NCI-H2171 treated with DMSO at 0.1 percent for 48 hours (cell line): ENCODE results near the gene TMEM107.
"Not testable (repeated sequence)": the region's sequence is repeated elsewhere in the genome, so short reads cannot be mapped to it uniquely, and the experiment has no call there.

Experiments used
- DNase-seq: peaks from one replicate; lab custom pipeline; 2025; lab: John Stamatoyannopoulos, UW

TMEM107 gene

DNA sequence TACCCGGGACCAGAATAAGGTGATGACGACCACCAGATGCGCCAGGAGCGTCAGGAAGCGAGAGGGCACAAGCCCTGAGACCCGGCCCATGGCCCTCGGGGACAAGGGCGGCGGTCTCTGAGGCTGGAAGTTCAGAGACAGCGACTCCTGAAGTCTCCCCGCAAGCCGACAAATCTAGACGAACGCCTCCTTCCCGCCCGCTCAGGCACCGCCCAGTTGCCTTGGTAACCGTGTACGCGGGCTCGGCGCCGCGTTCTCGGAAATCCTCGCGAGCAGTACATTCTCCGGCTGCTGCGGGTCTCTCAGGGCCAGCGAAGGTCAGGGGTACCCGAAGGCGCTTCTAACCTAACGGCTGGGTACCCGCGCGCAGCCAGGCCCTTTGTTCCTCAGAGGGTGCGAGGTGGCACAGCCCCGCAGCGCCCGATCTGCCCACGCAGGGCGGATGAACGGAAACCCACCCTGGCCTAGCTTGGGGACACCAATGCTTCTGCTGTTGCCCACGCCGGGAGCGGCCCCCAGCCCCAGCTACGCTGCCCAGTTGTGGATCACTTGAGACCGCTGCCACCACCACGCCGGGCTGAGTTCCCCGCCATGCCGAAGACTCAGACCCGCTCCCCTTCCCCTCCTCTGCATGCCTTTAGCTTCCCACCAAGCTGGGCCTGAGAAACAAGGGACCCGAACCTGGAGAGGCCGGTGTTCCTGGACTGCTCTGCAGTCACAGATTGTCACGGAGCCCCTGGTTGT lies at the start of gene TMEM107:
Gene TMEM107, minus strand, starts transcription at position 184 of the 744 bp plus-strand sequence. Its CDS starts 94 bp downstream, at position 90.
- DNase-seq: peak; percentile 88

DNA sequence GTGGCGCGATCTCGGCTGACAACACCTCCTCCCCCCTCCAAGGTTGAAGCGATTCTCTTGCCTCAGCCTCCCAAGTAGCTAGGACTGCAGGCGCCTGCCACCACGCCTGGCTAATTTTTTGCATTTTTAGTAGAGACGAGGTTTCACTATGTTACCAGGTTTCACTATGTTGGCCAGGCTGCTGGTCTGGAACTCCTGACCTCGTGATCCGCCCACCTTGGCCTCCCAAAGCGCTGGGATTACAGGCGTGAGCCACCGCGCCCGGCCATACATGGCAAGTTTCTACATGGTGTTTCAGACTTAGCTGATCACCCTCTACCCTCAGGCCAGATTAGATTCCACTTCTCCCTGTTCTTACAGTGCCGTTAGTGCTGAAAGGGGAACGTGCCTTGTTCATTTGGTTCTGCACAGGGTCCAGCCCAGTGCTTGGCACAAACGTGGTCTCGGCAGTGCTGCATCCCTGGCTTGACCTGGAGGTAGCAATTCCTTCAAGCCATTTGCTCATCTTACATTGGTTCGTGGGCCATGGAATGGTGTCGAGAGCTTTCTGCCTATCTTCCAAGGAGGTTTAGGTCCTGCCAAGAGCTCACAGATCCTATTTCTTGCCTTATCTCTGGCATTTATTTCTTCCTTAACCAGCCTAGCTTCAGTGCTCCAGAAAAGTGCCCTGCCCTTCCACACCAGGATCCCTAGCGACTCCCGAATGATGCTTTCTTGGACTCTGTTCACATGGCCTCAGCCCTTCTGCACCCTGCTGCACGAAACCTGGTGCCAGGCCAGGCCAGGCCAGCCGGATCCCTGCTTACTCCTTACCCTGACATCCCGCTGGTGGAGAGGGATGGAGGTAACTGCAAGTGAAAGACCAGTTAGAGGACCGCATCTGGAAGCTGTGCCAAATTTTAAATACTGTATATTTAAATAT lies 49.0 kb upstream of the TMEM107 start:
- DNase-seq: no peak

DNA sequence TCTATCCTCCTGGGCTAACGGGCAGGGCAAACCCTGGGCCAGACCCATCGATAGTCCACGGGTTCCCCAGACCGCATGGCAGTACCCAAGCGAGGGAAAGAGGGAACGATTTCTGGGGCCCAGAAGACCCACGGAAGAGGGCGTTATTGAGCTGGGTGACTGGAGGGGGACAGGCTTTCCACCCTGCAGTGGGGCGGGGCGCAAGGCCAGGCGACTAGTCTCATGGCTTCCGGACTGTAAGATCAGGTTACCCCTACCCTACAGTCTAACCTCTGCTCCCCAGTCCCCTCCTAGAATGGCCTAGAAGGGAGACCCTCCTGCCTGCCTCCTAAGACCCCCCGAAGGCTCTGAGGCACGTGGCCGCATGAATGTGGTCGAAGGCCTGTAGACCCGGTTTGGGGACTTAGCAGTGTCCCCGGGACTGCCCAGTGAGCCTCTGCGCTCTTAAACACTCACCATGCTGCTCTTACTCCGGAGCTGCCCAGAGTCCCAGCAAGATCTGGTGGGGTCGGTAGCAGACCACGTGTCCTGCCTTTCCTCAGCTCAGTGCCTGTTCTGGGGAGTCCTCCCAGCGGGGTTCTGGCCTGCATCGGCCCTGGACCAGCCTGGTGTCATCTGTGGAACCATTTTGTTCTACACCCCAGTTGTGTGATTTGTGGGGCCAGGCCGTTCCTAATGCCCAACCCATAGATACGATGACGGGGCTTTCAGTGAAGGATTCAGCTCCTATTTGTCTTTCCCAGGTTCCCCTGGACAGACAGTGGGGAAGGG lies 47.4 kb upstream of the TMEM107 start:
- DNase-seq: peak; percentile 80

DNA sequence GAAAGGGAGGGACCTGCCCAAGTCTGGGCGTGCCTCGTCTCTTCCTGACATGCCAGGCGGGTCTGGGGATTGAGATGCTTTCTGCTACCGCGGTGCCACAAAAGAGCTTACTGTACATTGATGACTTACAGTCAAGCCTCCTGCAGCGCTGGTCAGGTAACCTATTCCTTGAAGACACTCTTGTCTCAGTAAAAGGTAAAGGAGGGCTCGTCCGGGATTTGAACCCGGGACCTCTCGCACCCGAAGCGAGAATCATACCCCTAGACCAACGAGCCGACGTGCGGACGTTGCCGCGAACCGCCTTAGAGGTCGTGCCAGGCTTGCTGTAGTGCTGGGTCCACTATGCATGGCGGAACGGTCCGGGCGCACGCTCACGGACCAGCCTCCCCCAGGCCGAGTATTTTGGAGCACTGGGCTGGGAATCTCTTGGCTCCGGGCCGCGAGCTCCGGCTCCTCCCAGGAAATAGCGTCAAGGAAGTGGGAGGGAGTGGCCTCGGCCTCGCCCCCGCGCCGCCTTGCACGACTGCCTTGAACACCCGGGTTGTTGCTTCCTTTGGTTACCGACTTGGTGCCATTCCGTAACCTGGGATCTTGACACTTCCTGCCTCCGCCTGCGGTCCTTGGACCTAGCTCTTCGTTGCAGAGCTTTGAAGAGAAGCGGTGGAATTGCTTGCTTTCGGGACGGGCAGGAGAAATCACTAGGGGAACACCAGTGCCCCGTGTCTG lies 46.6 kb upstream of the TMEM107 start:
- DNase-seq: peak; percentile 93

DNA sequence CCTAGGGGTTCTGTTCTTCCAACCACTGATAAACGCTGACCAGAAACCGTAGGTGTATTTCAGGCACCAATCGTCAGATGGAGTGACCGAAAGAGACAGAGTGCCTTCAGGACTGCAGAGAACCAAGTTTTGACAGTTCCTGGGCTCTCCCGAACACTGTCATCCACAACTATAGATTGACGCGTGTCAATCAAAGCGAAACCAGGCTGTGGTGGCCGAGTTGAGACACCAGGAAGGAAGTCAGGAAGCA lies 46.1 kb upstream of the TMEM107 start:
- DNase-seq: peak; percentile 89

DNA sequence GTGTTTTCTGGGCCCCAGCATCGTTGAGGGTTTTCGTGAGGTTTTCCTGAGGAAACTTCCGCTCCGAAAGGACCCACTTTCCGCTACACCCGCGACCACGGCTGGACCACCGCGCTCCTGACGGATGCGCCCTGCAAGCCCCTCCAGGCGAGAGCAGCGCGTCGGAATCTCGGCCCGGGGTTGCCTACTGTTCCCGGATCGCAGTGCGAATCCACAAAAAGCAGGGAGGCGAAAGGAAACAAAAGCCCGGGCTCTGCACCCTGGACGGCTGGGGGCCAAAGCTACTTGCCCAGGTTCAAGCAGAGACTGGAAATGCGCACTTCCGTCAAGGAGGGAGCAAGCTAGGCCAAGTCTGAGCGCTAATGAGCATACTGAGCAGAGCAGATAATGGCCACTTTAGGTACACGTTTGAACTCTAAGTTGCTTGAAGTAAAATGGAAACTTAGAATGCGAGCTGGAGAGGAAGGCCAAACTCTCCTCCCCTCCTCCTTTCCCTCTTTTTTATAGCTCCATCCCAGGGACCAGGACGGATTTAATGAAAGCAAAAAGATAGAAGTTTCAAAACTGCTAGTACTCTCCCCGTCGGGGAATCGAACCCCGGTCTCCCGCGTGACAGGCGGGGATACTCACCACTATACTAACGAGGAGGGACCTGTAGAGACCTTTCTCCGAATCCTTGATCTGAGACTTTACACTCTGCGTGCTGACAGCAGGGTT lies 45.6 kb upstream of the TMEM107 start:
- DNase-seq: peak; percentile 95

DNA sequence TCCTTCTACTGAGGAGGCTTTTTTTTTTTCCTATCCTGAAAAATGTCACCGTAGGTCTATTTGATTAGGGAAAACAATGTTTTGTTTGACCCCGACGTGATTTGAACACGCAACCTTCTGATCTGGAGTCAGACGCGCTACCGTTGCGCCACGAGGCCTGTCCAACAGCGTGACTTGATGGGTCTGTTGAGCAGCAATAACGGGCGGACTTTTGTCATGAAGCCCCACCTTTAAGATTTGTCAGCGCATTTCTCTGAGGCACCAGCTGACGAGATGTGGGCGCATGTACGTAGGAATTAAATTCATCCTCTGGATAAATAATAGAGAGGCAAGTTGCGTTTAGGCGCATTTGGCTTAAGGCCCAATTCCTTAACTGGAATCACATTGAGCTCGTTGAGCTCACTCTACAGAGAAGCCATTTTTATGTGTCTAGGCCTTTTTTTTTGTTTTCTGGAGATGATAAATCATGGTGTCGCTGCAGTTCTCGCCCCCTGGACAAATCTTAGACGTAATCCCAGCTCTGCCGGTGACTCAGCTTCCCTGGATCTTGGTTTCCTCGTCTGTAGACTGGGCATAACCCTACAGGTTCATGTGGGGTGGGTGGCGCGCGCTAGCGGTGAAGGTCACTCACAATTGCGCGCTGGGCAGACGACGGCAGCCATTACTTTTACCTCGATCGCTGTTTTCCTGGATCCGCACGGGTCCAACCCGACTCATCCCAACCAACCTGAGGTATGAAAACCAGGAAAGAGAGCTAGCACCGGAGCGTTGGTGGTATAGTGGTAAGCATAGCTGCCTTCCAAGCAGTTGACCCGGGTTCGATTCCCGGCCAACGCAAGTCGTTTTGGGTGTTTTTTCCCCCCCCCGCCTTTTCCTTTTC lies 44.8 kb upstream of the TMEM107 start:
- DNase-seq: peak; percentile 94

DNA sequence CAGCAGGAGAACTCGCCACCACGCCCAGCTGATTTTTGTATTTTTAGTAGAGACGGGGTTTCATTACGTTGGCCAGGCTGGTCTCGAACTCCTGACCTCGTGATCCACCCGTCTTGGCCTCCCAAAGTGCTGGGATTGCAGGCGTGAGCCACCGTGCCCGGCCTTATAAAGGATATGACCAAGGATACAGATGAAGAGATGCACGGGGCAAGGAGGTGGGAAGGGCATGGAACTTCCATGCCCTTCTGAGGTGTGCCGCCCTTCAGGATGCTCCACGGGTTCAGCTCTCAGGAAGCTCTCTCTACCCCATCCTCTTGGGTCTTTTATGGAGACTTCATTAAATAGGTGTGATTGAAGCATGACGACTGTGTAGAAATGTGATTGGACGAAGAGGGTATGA lies 37.8 kb upstream of the TMEM107 start:
- DNase-seq: not testable (repeated sequence)

DNA sequence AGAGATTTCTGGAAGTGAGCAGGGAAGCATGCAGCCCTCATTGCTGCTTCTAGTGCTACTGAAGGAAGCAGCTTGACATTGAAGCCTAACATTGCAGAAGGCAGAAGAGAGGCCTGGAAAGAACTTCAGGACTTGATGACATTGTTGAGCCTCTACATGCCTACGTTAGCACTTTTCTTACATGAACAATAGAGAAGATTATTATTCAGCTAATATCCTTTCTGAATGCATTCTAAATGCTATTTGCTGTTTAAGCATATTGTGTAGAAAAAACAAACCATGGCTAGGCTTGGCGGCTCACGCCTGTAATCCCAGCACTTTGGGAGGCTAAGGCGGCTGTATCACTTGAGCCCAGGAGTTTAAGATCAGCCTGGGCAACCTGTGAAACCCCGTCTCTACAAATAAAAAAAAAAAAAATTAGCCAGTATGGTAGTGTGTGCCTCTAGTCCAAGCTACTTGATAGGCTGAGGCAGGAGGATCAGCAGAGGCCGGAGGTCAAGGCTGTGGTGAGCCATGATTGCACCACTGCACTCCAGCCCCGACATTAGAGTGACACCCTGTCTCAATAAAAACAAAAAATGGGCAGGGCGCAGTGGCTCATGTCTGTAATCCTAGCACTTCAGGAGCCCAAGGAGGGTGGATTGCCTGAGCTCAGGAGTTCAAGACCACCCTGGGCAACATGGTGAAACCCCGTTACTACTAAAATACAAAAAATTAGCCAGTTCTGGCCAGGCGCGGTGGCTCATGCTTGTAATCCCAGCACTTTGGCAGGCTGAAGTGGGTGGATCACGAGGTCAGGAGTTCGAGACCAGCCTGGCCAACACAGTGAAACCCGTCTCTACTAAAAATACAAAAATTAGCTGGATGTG lies 36.4 kb upstream of the TMEM107 start:
- no peak for DNase-seq

DNA sequence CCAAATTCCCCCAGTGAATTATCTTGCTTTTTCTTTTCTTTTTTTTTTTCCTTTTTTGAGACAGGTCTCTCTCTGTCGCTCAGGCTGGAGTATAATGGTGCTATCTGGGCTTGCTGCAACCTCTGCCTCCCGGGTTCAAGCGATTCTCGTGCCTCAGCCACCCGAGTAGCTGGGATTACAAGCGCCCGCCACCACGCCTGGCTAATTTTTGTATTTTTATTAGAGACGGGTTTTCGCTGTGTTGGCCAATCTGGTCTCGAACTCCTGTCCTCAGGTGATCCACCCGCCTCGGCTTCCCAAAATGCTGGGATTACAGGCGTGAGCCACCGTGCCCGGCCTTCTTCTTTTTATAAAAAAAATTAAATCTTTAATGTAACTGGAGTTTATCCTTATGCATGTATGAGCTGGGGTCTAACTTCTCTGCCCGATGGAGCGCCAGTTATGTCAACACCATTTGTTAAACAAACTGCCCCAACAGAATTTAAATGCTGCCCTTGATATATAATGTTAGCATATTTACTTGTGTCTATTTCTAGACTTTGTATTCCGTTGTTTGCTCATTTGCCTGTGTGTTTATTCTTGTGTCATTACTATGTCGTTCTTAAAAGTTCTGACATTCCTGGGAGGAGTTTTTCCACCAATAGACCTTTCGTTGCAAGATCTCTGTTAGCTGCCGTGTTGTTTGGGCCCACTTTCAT lies 34.7 kb upstream of the TMEM107 start:
- no peak for DNase-seq

DNA sequence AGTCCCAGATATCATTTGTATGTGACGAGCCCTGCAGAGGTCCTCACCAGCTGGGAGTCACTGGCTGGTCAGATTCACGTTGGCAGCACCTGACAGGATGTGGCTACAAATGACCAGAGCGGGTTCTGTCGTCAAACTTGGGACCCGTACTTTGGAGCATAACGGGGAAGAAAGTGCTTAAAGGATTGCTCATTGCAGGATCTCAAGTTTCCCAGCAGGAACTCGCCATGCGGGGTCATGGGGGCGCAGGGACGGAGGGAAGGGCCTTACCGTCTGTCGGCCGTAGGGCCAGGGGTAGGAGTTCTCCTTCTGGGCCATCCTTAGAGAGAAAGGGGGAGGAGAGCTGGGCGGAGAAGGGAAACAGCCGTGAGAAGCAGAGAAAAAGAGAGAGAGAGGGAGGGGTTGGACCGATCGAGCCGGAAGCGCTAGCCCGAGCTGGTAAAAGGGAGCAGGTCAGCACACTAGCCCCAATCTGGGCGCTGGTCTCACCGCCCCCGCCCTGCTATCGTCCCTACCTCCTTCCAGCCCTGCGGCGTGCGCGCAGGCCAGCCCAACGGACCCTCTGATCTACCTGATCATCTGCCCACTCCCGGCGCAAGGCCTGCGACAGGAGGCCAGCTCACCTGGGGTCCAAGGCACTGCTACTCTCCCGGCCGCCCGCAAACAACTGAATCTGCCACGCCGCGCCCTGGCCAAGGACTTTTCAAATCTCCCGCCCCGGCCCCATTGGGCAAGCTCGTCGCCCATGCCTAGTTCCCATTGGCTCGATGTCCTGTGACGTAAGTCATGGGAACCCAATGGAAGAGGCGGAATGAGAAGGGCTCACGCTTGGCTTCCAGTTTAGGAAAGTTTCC lies 34.0 kb upstream of the TMEM107 start, which contains the start of gene AURKB:
Gene AURKB, minus strand, starts transcription at position 669 of the 854 bp plus-strand sequence. Its CDS starts 351 bp downstream, at position 318.
- peak; percentile 92 for DNase-seq

DNA sequence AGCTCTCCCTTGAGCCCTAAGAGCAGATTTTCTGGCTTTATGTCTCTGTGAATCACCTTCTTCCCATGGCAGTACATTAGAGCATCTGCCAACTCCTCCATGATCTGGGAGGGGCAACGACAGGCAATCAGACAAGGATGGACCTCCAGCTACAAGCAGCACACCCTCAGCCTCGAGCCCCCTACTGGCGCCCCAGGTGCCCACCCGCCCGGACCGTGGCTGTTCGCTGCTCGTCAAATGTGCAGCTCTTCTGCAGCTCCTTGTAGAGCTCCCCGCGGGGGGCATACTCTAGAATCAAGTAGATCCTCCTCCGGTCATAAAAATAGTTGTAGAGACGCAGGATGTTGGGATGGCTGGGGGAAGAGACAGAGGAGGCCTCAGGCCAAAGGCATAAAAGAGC lies 30.4 kb upstream of the TMEM107 start:
- DNase-seq: no peak

DNA sequence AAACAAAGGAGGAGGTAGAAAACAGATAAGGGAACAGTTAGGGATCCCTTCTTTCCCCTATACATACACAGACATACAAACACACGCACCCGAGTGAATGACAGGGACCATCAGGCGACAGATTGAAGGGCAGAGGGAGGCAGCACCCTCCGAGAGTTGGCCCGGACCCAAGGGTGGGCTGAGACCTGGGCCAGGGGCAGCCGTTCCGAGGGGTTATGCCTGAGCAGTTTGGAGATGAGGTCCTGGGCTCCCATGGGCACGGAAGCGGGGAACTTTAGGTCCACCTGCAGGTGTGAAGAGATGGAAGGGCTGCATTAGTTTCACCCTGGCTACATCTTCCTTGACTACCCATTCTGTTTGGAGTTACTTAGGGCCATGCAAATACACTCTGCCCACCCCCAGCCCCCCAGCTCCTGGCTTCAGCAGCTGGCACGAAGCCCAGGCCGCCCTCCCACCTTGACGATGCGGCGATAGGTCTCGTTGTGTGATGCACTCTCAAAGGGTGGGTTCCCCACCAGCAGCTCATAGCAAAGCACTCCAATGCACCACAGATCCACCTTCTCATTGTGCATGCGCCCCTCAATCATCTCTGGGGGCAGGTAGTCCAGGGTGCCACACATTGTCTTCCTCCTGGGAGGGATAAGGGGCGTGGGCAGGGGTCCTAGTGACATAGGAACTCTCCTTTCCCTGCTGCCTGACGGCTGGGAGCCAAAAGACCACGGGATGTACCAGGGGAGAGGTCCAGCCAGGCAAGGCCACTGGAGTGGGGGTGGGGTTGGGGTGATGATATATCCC lies 28.8 kb upstream of the TMEM107 start:
- DNase-seq: no peak

DNA sequence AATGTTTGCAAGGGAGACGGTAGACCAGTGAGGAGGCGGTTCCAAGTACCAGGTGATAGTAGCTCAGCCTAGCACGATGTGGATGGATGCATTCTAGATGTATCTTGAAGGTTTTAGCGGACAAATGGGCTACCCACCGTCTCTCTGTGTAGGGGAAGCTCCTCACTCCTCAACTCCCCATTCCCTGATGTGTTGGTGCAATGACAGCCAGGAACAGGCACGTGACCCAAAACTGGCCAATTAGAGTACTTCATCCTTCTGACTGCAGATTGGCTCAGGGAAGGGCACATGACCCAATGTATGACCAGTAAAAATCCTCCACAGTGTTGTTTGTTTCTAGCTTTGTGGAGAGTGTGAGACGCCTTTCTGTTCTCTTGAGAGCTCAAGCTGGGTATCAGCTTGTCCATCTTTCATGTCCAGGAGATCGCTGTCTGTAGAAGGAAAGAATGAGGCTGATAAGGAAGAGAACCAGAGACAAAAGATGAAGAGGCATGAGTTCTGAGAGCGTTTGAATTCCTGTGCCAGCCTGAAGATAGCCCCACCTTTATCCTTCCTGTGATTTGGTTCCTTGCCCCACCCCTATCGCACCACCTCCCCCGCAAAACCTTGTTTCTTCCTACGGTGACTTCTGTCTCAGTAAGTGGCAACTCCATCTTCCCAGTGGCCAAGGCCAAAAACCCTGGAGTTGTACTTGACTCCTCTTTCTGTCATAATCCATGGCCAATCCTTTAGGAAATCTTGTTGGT lies 16.1 kb upstream of the TMEM107 start:
- peak; percentile 98 for DNase-seq

DNA sequence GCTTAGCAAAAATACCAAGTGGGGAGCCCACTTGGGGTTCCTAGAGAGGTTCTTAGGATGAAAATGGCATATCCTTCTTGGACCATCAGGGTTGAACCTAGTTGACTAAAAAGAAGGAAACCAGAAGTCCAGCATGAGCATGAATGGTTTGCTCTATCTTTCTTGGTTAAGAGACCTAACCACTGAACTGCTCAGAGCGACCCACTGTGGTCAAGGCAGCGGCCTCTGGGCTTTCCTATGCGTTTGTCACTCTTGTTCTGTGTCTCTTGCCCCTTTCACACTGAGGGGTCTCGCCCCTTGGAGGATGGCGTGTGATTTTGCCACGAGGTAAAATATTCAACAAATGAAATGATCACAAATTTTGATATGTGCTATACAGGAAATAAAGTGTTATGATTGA lies 14.3 kb upstream of the TMEM107 start:
- no peak for DNase-seq
